Sigmoid colon (tissue), 7 donors: Measurements from ENCODE around the gene CCL23. TPM values are rescaled to one million over a fixed set of nuclear protein-coding genes. Genes with fewer than 3 reads are reported as not detected.

Experiments used
- DNase-seq: peaks from one replicate; pipeline ENCODE4 v3.0.0-alpha.2; 2019
- H3K27ac ChIP-seq, 4 donors: fragments of 200-600 bp; sonication (generic); one replicate each; pipeline ENCODE4 v1.5.1; 2016 to 2019; ENCODE audit warnings: mild to moderate bottlenecking in 1 of 4
- H3K27me3 ChIP-seq, 3 donors: fragments of 200-600 bp; sonication (generic); one replicate each; pipeline ENCODE4 v1.5.1; 2019; ENCODE audit warnings: mild to moderate bottlenecking in 1 of 3
- H3K36me3 ChIP-seq, 4 donors: fragments of 200-600 bp; sonication (generic); one replicate each; pipeline ENCODE4 v1.5.1; 2016 to 2019
- H3K4me1 ChIP-seq, 4 donors: fragments of 200-600 bp; sonication (generic); one replicate each; pipeline ENCODE4 v1.5.1; 2017 to 2019
- H3K4me3 ChIP-seq, 4 donors: fragments of 200-600 bp; sonication (generic); one replicate each; pipeline ENCODE4 v1.5.1; 2017 to 2019; ENCODE audit warnings: mild to moderate bottlenecking in 2 of 4, moderate library complexity in 1 of 4
- H3K9me3 ChIP-seq, 4 donors: fragments of 200-600 bp in 3 of 4; sonication (generic) in 3 of 4; one replicate each; pipeline versions ENCODE4 v1.5.1 to v1.6.1; 2013 to 2019
- CTCF ChIP-seq, 4 experiments: fragments of 450-650 bp in 3 of 4; fragments of 200-600 bp in 1 of 4; IDR thresholded peaks; one replicate each; pipeline ENCODE4 v1.5.1; 2016 to 2019; ENCODE audit warnings: antibody characterized with exemption in 4 of 4, mild to moderate bottlenecking in 3 of 4, moderate library complexity in 2 of 4
- EP300 ChIP-seq, 4 donors: sonication (generic); formaldehyde crosslinking; IDR thresholded peaks; one replicate each; pipeline ENCODE4 v1.6.1; 2017; ENCODE audit warnings: antibody characterized with exemption in 4 of 4
- POLR2A ChIP-seq, 2 donors: fragments of 450-650 bp; IDR thresholded peaks; one replicate each; pipeline ENCODE4 v1.6.1; 2016; ENCODE audit warnings: antibody characterized with exemption in 2 of 2, mild to moderate bottlenecking in 2 of 2, moderate library complexity in 2 of 2
- POLR2AphosphoS5 ChIP-seq, 4 donors: sonication (generic); formaldehyde crosslinking; IDR thresholded peaks; one replicate each; pipeline ENCODE4 v1.6.1; 2017; ENCODE audit warnings: antibody characterized with exemption in 4 of 4
- WGBS, 2 donors: extraction: QIAGEN DNeasy Blood & Tissue Kit; methylation state at CpG; one replicate each; pipeline ENCODE4 v1.1.7; 2013; 5-methylcytosine and 5-hydroxymethylcytosine counted together
- intact Hi-C: fragments of 100-400 bp; cut with DNase I; formaldehyde crosslinking; loops from one replicate; pipeline ENCODE4 v1.15.1; 2023
- polyA plus RNA-seq, 3 donors: library from polyadenylated mRNA; stranded (reverse); fragments of 200-250 nt; gene quantifications; one replicate each; pipeline ENCODE4 v1.2.3, GENCODE V29; 2013
- total RNA-seq, 4 donors: library from RNA; depleted of rRNA; stranded (reverse); fragments of >200 nt; gene quantifications; one replicate each; pipeline ENCODE4 v1.1.0, GENCODE V29; 2016
- donor health status: healthy with polysubstance abuse.
- donor health status: Bipolar disorder and iron deficiency.
- donor health status: healthy.

CCL23 gene
- total and polyA plus RNA-seq, 7 donors: 0.82 to 18.6 (median 6.0) TPM; not detected in 2

DNA sequence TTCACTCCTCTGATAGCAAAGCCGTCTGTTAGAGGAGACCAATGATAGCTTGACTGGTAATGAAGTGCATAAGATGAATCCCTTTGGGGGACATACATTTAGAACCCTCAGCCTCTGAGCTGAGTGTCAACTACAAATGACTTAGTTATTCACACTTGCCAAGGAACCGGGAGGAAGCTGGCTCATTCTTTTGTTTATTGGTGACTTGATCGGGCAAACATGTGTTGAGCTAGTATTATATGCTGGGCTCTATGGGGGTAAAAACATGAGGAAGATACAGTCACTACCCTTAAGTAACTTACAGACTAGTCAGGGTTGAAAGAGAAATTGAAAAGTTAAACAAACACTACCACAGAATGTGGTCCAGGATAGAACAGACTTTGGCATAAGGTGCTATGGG lies 39.4 kb downstream of the CCL23 start:
- TF ChIP-seq POLR2A (IDR thresholded peaks at IDR 0.05) (no peak), CTCF (IDR thresholded peaks at IDR 0.05) (no peak), POLR2AphosphoS5 (IDR thresholded peaks at IDR 0.05) (no peak), EP300 (IDR thresholded peaks at IDR 0.05) (no peak)
- Histone ChIP-seq H3K27ac (no peak overlapping the region), H3K4me3 (no peak overlapping the region), H3K36me3 (no peaks in the 10 kb centered on the region), H3K4me1 (peaks cover 0 to 5% (median 2%) of the 10 kb centered on the region in 4 donors), H3K27me3 (no peaks in the 10 kb centered on the region), H3K9me3 (no peaks in the 10 kb centered on the region)
- no peak for DNase-seq
- intact Hi-C loops: no loop called here
- 89 to 91% methylated on average over 3 of the region's 3 CpGs for WGBS, 2 donors

DNA sequence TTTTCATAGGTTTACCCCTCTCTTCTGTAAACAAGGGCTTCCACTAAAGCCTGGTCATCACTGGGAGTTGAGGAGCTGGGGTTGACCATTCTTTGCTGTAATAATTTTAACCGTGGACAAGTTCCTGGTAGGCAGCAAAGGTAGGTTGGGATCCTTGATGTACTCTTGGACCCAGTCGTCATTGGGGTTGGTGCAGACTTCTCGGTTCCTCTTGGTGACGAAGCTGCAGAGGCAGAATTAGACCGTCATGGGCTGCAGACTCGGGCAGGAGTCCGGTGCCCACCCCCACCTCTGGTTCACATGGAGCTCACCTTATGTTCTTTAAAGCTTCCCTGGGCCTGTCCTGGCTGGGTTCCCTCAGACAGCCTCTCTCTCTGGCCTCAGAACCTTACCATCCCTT lies 40.3 kb downstream of the CCL23 start:
- Histone ChIP-seq H3K36me3 (no peaks in the 10 kb centered on the region), H3K27ac (no peak overlapping the region), H3K27me3 (no peaks in the 10 kb centered on the region), H3K9me3 (no peaks in the 10 kb centered on the region), H3K4me1 (peaks cover 0 to 5% (median 2%) of the 10 kb centered on the region in 4 donors), H3K4me3 (no peak overlapping the region)
- 88 to 91% methylated on average over 7 of the region's 7 CpGs for WGBS, 2 donors
- TF ChIP-seq POLR2AphosphoS5 (IDR thresholded peaks at IDR 0.05) (no peak), POLR2A (IDR thresholded peaks at IDR 0.05) (no peak), EP300 (IDR thresholded peaks at IDR 0.05) (no peak), CTCF (IDR thresholded peaks at IDR 0.05) (no peak)
- intact Hi-C loops: no loop called here
- no peak for DNase-seq

- H3K27me3 ChIP-seq: no peaks in the 10 kb centered on the region
- peaks cover 0 to 5% (median 2%) of the 10 kb centered on the region in 4 donors for H3K4me1 ChIP-seq
- DNase-seq: no peak
- no peaks in the 10 kb centered on the region for H3K9me3 ChIP-seq
- no peak overlapping the region for H3K4me3 ChIP-seq
- intact Hi-C loops: no loop called here
- 43 to 66% methylated on average over 10 of the region's 10 CpGs for WGBS, 2 donors
- no peak for TF ChIP-seq CTCF (IDR thresholded peaks at IDR 0.05)
- TF ChIP-seq POLR2AphosphoS5 (IDR thresholded peaks at IDR 0.05): no peak
- no peak for TF ChIP-seq POLR2A (IDR thresholded peaks at IDR 0.05)
- TF ChIP-seq EP300 (IDR thresholded peaks at IDR 0.05): no peak
- H3K27ac ChIP-seq: no peak overlapping the region
- no peaks in the 10 kb centered on the region for H3K36me3 ChIP-seq
Measured at GRCh38 chr17:35973333-35974260, 44.2 kb downstream of the CCL23 start.

- no peak overlapping the region for H3K4me3 ChIP-seq
- no peak for DNase-seq
- H3K27me3 ChIP-seq: no peaks in the 10 kb centered on the region
- no peaks in the 10 kb centered on the region for H3K9me3 ChIP-seq
- H3K27ac ChIP-seq: no peak overlapping the region
- intact Hi-C loops: no loop called here
- peaks cover 0 to 5% (median 2%) of the 10 kb centered on the region in 4 donors for H3K4me1 ChIP-seq
- 54 to 74% methylated on average over 4 of the region's 4 CpGs for WGBS, 2 donors
- TF ChIP-seq POLR2A (IDR thresholded peaks at IDR 0.05) (no peak), POLR2AphosphoS5 (IDR thresholded peaks at IDR 0.05) (no peak), CTCF (IDR thresholded peaks at IDR 0.05) (no peak), EP300 (IDR thresholded peaks at IDR 0.05) (no peak)
- no peaks in the 10 kb centered on the region for H3K36me3 ChIP-seq
Measured at GRCh38 chr17:35972945-35973332, 44.8 kb downstream of the CCL23 start.
